HepG2 (cell line): ENCODE measurements around the gene LRRN4CL. TPM values are rescaled to one million over a fixed set of nuclear protein-coding genes. Genes with fewer than 3 reads are reported as not detected.
A peak's percentile ranks its signal among the peaks of the same experiment; 100 is the strongest.

ENCODE experiments used
- BORCS8-MEF2B ChIP-seq: sonication (generic); formaldehyde crosslinking; IDR thresholded peaks from 2 replicates; pipeline ENCODE4 v1.8.0; 2022; ENCODE audit warnings: mild to moderate bottlenecking, missing genetic modification reagents
- FOXO1 ChIP-seq: sonication (generic); formaldehyde crosslinking; IDR thresholded peaks from 2 replicates; pipeline ENCODE4 v1.4.0; 2020; ENCODE audit warnings: missing genetic modification reagents
- GPN1 ChIP-seq: sonication (generic); formaldehyde crosslinking; IDR thresholded peaks from 2 replicates; pipeline ENCODE4 v1.5.1; 2020; ENCODE audit warnings: missing genetic modification reagents, borderline replicate concordance
- HNF4A ChIP-seq: sonication (generic); formaldehyde crosslinking; IDR thresholded peaks from 2 replicates; pipeline ENCODE4 v1.4.0; 2020; ENCODE audit warnings: missing genetic modification reagents
- HNRNPH1 ChIP-seq: fragments of 200-400 bp; formaldehyde crosslinking; optimal IDR thresholded peaks from 2 replicates; pipeline ENCODE3; 2017; ENCODE audit warnings: mild to moderate bottlenecking, low read depth, low read length
- HOXD1 ChIP-seq: sonication (generic); formaldehyde crosslinking; IDR thresholded peaks from 2 replicates; pipeline ENCODE4 v1.5.0; 2020; ENCODE audit warnings: missing genetic modification reagents
- KLF16 ChIP-seq, 2 experiments: sonication (generic) in 1 of 2; formaldehyde crosslinking in 1 of 2; IDR thresholded peaks; 2 replicates each; pipeline versions ENCODE4 v1.6.1 to v1.8.0; 2016 to 2023; ENCODE audit warnings: missing genetic modification reagents in 2 of 2, missing compliant biosample characterization in 1 of 2
- MED1 ChIP-seq: sonication (generic); formaldehyde crosslinking; IDR thresholded peaks from 2 replicates; pipeline ENCODE4 v1.4.0; 2020; ENCODE audit warnings: missing genetic modification reagents
- NAIF1 ChIP-seq: sonication (generic); formaldehyde crosslinking; IDR thresholded peaks from 2 replicates; pipeline ENCODE4 v1.5.0; 2020; ENCODE audit warnings: mild to moderate bottlenecking, missing genetic modification reagents, borderline replicate concordance
- NFE2L2 ChIP-seq: fragments of 150-350 bp; IDR thresholded peaks from 2 replicates; pipeline ENCODE4 v1.6.1; 2014; ENCODE audit warnings: low read length
- ZC3H4 ChIP-seq: sonication (generic); formaldehyde crosslinking; IDR thresholded peaks from 2 replicates; pipeline ENCODE4 v1.4.0; 2020; ENCODE audit warnings: missing genetic modification reagents, borderline replicate concordance
- ZNF335 ChIP-seq: sonication (generic); formaldehyde crosslinking; IDR thresholded peaks from 2 replicates; pipeline ENCODE4 v1.4.0; 2020; ENCODE audit warnings: missing genetic modification reagents
- ZNF543 ChIP-seq: sonication (generic); formaldehyde crosslinking; IDR thresholded peaks from 2 replicates; pipeline ENCODE4 v1.4.0; 2020; ENCODE audit warnings: mild to moderate bottlenecking, missing genetic modification reagents
- ZNF558 ChIP-seq: sonication (generic); formaldehyde crosslinking; IDR thresholded peaks from 2 replicates; pipeline ENCODE4 v1.9.0; 2022; ENCODE audit warnings: mild to moderate bottlenecking, missing genetic modification reagents, borderline replicate concordance
- ZNF567 ChIP-seq: sonication (generic); formaldehyde crosslinking; IDR thresholded peaks from 2 replicates; pipeline ENCODE4 v1.8.1; 2023; ENCODE audit warnings: mild to moderate bottlenecking, missing genetic modification reagents, borderline replicate concordance
- ZNF703 ChIP-seq: sonication (generic); formaldehyde crosslinking; IDR thresholded peaks from 2 replicates; pipeline ENCODE4 v1.5.1; 2020; ENCODE audit warnings: missing genetic modification reagents, mild to moderate bottlenecking, moderate library complexity, borderline replicate concordance
- polyA plus RNA-seq, 8 experiments: library from polyadenylated mRNA; depleted of rRNA in 3 of 8; stranded (reverse) in 7 of 8; unstranded in 1 of 8; fragments of >200 nt; fragmentation: Illumina TruSeq in 4 of 8; extraction: Trizol in 4 of 8; gene quantifications; 2 replicates each; pipeline versions ENCODE4 v1.2.1 to v1.2.3, GENCODE V29; 2011 to 2016; ENCODE audit warnings: low read depth in 4 of 8, missing spikeins in 1 of 8, mixed read lengths in 1 of 8; ENCODE audit not compliant: insufficient read depth in 1 of 8
- total RNA-seq, 5 experiments: library from RNA; depleted of rRNA; stranded (reverse); fragments of >200 nt; fragmentation: Illumina TruSeq; extraction: Trizol; gene quantifications; 2 replicates each; pipeline ENCODE4 v1.2.3, GENCODE V29; 2016; ENCODE audit warnings: low read depth in 1 of 5
- TF ChIP-seq, protein P1 (sequence below): sonication (generic); formaldehyde crosslinking; conservative IDR thresholded peaks from 2 replicates; pipeline ENCODE4 v1.8.1; 2023; ENCODE audit warnings: missing genetic modification reagents
- TF ChIP-seq, protein P2 (sequence below): IDR thresholded peaks from 2 replicates; pipeline ENCODE4 v1.6.1; 2016; ENCODE audit warnings: low read depth, control low read depth
- TF ChIP-seq, protein P3 (sequence below): IDR thresholded peaks from 2 replicates; pipeline ENCODE4 v1.6.1; 2016; ENCODE audit warnings: control low read depth
- TF ChIP-seq, protein P4 (sequence below): sonication (generic); formaldehyde crosslinking; IDR thresholded peaks from 2 replicates; pipeline ENCODE4 v1.5.0; 2020; ENCODE audit warnings: missing genetic modification reagents
- TF ChIP-seq, protein P5 (sequence below): sonication (generic); formaldehyde crosslinking; IDR thresholded peaks from 2 replicates; pipeline ENCODE4 v1.4.0; 2020; ENCODE audit warnings: missing genetic modification reagents

The LRRN4CL gene
- total and polyA plus RNA-seq, 2 of the 13 experiments (the other 11 are each of a cell fraction or from before 2014, with no cell fraction given) = 0.11 TPM; not detected in 1

DNA sequence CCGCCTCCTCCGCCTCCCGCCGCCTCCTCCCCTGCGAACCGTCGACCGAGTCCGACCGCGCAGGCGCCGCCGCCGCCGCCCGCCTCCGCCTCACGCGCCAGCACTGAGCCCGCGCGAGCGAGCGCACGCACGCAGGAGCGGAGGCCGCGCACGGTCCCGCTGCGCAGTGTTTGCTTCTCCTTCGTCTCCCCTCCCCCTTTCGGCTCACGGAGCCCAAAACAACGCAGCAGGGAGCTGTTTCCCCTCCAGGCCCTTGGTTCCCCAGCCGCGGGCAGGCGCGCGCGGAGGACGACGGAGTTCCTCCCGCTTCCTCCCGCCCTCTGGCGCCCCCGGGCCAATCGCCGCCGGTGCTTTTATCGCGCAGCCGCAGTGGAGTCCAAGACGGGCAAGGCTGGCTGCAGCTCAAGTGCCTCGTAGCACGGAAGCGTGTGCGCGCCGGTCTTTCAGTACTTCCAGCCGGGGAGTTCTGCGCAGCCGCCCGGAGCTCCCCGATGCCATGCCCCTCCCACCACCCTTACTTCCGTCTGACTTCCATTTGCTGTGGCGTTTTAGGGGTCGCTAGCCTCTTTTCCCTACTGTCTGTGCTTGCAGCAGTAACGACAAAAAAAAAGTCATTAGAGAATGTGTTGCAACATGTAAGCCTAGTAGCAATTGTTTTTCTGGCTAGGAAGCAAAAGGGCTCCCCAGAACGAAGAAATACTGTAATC is 38.0 kb upstream of the LRRN4CL start, which contains the start of gene HNRNPUL2 (continued):
- TF ChIP-seq ZC3H4 (CRISPR knock-in tag) (no peak), KLF16 (CRISPR knock-in tag; IDR thresholded peaks at IDR 0.05) (peak in 1 of 2 experiments; percentile 70; a peak in 2 of 4 replicates), NAIF1 (CRISPR knock-in tag) (no peak), GPN1 (CRISPR knock-in tag) (0 out of 2 replicates have a peak, but pooled peaks have one; percentile 17), FOXO1 (CRISPR knock-in tag) (no peak; the same call in 1 of the 2 replicates), NFE2L2 (no peak), ZNF335 (peak; percentile 84), HNRNPH1 (no peak), ZNF558 (peak; percentile 100; the same call in 1 of the 2 replicates), BORCS8-MEF2B (CRISPR knock-in tag) (peak; percentile 91; the same call in 1 of the 2 replicates), HOXD1 (peak; percentile 87; the same call in 1 of the 2 replicates), ZNF543 (peak; percentile 85; the same call in 1 of the 2 replicates), HNF4A (CRISPR knock-in tag) (no peak), ZNF703 (CRISPR knock-in tag) (no peak), MED1 (CRISPR knock-in tag) (peak; percentile 80), ZNF567 (CRISPR knock-in tag) (0 out of 2 replicates have a peak, but pooled peaks have one; percentile 71)
- TF ChIP-seq, protein P1, sequence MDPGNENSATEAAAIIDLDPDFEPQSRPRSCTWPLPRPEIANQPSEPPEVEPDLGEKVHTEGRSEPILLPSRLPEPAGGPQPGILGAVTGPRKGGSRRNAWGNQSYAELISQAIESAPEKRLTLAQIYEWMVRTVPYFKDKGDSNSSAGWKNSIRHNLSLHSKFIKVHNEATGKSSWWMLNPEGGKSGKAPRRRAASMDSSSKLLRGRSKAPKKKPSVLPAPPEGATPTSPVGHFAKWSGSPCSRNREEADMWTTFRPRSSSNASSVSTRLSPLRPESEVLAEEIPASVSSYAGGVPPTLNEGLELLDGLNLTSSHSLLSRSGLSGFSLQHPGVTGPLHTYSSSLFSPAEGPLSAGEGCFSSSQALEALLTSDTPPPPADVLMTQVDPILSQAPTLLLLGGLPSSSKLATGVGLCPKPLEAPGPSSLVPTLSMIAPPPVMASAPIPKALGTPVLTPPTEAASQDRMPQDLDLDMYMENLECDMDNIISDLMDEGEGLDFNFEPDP (CRISPR knock-in tag) = no peak
- TF ChIP-seq, protein P2, sequence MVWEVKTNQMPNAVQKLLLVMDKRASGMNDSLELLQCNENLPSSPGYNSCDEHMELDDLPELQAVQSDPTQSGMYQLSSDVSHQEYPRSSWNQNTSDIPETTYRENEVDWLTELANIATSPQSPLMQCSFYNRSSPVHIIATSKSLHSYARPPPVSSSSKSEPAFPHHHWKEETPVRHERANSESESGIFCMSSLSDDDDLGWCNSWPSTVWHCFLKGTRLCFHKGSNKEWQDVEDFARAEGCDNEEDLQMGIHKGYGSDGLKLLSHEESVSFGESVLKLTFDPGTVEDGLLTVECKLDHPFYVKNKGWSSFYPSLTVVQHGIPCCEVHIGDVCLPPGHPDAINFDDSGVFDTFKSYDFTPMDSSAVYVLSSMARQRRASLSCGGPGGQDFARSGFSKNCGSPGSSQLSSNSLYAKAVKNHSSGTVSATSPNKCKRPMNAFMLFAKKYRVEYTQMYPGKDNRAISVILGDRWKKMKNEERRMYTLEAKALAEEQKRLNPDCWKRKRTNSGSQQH (CRISPR knock-in tag) = no peak
- TF ChIP-seq, protein P3, sequence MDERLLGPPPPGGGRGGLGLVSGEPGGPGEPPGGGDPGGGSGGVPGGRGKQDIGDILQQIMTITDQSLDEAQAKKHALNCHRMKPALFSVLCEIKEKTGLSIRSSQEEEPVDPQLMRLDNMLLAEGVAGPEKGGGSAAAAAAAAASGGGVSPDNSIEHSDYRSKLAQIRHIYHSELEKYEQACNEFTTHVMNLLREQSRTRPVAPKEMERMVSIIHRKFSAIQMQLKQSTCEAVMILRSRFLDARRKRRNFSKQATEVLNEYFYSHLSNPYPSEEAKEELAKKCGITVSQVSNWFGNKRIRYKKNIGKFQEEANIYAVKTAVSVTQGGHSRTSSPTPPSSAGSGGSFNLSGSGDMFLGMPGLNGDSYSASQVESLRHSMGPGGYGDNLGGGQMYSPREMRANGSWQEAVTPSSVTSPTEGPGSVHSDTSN (CRISPR knock-in tag) = no peak
- TF ChIP-seq, protein P4, sequence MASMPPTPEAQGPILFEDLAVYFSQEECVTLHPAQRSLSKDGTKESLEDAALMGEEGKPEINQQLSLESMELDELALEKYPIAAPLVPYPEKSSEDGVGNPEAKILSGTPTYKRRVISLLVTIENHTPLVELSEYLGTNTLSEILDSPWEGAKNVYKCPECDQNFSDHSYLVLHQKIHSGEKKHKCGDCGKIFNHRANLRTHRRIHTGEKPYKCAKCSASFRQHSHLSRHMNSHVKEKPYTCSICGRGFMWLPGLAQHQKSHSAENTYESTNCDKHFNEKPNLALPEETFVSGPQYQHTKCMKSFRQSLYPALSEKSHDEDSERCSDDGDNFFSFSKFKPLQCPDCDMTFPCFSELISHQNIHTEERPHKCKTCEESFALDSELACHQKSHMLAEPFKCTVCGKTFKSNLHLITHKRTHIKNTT = no peak
- TF ChIP-seq, protein P5, sequence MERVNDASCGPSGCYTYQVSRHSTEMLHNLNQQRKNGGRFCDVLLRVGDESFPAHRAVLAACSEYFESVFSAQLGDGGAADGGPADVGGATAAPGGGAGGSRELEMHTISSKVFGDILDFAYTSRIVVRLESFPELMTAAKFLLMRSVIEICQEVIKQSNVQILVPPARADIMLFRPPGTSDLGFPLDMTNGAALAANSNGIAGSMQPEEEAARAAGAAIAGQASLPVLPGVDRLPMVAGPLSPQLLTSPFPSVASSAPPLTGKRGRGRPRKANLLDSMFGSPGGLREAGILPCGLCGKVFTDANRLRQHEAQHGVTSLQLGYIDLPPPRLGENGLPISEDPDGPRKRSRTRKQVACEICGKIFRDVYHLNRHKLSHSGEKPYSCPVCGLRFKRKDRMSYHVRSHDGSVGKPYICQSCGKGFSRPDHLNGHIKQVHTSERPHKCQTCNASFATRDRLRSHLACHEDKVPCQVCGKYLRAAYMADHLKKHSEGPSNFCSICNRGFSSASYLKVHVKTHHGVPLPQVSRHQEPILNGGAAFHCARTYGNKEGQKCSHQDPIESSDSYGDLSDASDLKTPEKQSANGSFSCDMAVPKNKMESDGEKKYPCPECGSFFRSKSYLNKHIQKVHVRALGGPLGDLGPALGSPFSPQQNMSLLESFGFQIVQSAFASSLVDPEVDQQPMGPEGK (CRISPR knock-in tag) = peak; percentile 37
